HG03565 (cell line): ENCODE measurements around the gene ATP8A2.
"Not testable (repeated sequence)": the region's sequence is repeated elsewhere in the genome, so short reads cannot be mapped to it uniquely, and the experiment has no call there.

Experiments used
- ATAC-seq: cut with Tn5 transposase; IDR thresholded peaks from one replicate; pipeline ENCODE4 v1.9.1; 2021; ENCODE audit warnings: mild to moderate bottlenecking, moderate library complexity; ENCODE audit not compliant: unreplicated experiment

ATP8A2 gene

DNA sequence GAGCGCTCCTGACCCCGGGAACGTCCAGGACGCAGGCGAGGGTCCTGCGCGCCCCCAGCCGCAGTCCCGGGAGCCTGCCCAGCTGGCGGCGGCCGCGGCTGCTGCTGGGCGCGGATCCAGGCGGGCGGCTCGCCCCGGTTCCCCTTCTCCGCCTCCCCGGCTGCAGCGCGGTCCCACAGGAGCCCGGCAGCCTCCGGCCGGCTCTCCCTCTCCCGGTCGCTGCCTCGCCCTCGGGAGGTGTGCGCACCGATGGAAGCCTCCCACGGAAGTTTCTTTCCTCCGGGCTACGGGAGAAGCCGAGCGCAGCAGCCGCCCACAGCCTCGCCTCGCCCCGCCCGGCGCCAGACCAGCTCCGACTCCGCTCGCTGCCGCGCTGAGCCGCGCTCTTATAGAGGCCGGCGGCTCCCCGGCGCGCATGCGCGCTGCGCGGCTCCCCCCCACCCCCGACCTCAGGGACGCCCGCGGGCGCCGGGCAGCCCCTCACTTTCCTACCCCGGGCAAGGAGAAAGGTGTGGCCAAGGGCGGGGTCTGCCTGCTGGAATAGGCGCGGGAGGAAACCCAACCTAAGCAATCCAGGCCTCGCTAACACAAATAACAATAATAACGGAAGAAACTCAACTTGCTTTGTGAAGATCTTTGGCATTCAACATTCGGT, 680.0 kb downstream of the ATP8A2 start, which contains the start of gene SHISA2:
TSS of gene SHISA2 (minus strand) at position 360 of the 655 bp plus-strand sequence. CDS start 1,041 bp downstream, outside the sequence.
- no peak for ATAC-seq

DNA sequence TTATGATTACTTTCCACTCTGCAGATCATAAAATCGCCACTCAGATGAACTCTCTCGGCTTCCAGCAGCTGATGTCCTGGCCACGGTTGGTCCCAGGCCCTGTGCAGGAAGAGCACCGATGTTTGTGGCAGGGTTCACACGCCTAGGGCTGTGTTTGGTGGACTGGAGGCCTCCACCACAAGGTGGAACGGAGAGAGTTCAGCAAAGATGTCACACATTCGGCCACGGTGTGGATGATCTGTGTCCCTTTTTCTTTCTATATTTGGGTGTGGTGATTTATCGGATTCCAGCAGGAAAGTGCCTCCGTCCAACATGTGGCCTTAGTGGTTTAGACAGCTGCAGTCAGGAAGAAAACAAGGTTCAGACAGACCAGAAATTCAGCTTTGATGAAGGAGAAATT, 680.6 kb downstream of the ATP8A2 start:
- ATAC-seq, result no peak

DNA sequence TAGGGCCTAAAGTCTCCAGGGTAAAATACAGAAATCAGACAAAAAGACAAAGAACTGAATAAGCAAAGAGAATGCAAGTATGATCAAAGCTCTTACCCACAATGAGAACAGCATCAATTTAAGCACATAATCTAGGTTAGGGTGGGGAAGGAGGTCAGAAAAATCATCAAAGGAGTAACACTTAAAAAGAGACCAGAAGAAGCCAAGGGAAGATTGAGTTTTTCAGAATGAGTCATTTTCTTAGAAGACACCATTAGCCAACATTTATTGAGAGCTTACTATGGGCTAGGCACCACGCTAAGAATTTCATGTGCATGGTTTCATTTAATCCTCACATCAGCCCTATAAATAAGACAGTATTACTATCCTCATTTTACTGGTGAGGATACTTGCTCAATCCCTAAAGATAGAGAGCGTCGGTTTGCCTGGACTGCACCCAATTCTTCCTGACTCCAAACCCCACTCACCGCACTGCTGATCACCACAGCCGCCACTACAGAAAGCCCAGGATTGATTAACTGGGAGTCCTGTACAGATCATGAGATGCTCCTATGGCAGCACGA, 681.7 kb downstream of the ATP8A2 start:
- no peak for ATAC-seq

DNA sequence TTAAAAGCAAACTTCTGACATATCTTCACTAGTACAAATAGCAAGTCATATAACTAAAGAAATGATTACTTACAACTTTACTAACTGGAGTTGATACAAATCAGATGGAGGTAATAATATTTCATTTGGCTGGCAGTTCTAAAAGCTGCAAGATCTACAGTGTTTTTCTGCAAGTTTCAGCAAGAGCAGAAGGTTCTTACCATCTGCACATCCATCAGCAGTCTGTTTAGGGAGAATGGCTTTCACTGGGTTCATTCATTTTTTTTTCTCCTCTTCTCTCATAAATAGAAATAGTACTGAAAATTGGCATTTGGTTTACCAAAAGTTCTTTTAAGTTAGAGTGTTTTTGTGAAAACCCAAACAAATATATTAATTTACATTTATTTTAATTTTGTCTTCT, 683.1 kb downstream of the ATP8A2 start:
- ATAC-seq, result no peak

DNA sequence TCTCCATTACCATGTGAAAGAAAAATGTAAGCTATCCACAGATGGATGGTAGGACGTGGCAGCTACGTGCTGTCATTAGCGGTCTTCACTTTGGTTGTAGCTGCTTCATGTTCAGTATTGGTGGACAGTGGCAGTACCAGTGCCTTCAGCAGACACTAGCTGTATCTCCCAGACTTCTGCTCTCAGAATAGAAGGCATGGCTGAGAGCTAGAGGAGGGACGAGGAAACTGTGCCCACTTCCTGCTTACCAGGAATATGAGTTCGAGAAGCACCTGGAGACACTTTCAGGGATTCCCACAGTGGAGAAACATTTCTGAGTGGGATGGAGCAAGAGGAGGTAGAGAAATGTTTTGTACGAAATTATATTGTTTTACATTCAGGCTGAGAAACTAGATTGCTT, 686.9 kb downstream of the ATP8A2 start:
- no peak for ATAC-seq

DNA sequence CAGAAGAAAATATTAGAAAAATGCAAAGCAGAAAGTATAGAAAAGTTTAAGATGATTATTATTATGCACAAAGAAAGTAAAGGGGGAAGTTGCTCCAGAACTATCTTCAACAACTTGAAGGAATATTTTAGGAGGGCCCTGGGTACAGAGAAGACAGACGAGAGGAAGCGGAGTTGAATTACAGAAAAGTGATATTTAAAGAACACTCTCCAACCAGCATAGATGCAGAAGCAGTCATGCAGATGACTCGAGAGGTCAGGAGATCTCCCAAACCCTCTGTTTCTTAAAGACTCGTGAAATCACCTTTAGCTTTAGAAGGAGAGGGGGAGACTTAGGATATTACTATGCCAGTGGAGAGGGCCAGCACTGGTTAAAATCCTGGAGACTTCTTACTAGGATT, 688.6 kb downstream of the ATP8A2 start:
- ATAC-seq, result no peak

DNA sequence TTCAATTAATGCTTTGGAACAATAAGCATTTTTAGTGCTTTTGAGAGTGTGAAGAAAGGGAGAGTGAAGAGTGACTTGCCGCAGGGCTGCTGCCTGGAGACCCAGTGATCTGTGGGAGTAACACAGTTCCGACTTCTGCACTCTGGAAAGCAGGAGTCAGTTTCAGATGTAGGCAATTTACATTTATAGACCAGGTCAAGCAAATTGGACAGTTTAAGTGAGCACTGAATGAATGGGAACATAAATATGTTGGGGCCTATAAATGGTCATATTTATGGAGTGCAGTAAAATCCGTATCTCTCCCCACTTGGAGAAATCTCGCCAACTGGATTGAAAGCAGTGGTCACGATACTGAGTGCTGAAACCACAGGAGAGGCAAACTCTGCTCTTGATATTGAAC, 689.5 kb downstream of the ATP8A2 start:
- no peak for ATAC-seq

DNA sequence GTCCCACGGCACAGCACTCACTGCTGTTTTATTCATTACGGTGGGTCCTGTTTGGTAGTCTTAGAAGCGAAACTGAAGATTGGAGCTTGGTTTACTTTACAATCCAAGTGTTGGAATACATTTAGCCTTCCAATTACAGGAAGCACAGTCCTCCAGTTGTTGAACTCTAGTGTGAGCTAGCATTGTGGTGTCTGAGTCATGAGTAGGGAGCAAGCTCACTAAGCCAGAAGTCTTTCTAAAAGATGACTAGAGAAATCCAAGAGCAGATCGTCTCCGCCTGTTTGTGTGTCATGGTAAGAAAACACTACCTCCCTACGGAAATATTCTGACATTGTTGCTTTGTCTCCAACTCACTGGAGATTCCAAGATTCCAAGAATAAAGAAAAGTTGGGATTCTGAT, 690.2 kb downstream of the ATP8A2 start:
- ATAC-seq, result no peak

DNA sequence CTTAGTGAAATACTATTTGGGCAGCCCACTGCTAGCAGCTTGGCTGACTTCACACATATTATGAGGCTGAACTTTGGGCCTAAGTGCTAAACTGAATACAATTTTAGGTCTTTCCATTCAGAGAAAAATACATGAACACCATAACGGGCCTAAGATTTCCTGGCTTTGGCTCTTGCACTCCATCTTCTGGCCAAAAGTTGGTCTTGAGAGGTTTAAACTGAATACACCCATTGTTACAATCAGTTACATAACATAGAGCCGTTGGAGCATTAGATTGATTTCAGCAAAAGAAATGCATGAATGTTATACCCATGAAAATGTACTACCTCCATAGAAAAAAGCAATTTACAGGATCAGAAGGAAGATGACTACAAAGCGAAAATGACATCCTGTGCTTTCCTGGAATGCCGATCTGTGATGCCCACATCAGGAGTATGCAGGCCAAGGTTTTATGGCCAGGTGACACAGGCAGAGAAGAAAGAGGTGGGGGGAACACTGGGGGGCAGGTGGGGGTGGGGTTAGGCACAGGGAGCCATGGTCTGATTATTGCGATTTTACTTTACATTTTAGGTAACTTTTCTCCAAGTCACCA, 691.2 kb downstream of the ATP8A2 start:
- ATAC-seq, result no peak

DNA sequence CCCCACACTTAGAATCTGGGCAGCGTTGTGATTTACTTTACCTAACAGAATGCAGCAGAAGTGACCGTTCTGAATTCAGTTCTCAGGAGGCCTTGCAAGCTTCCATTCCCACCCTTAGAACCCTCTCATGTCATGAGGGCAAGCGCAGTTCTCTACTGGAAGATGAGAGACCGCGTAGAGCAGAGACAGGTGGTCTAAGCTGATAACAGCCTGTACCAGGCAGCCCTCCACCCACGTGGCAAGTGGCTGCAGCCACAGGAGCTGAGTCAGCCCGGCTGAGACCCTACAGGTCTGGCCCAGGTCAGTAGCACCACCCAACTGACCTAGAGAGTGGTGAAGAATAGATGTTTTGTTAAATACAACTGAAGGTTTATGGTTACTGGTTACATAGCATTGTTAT, 694.7 kb downstream of the ATP8A2 start:
- ATAC-seq, result not testable (repeated sequence)

DNA sequence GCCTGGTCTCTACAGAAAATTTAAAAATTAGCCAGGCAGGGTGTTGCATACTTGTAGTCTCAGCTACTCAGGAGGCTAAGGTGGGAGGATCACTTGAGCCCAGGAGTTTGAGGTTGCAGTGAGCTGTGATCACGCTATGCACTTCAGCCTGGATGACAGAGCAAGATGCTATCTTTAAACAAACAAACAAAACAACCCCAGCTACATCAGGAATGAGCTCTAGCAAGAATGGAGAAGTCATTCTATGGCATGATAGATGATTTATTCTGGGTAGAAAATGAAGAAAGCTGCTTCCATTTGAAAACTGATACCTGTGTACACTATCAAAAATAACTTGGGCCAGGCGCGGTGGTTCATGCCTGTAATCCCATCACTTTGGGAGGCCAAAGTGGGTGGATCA, 695.8 kb downstream of the ATP8A2 start:
- ATAC-seq, result no peak

DNA sequence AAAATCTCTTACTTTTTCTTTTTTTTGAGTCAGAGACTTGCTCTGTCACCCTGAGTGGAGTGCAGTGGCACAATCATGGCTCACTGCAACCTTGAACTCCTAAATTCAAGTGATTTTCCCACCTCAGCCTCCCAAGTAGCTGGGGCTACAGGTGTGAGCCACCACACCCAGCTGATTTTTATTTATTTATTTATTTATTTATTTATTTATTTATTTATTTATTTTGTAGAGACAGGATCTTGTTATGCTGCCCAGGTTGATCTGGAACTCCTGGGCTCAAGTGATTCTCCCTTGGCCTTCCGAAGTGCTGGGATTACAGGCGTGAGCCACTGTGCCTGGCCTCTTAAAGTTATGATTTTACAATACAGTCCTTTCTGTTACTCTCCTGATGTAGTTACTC, 696.6 kb downstream of the ATP8A2 start:
- ATAC-seq, result not testable (repeated sequence)

DNA sequence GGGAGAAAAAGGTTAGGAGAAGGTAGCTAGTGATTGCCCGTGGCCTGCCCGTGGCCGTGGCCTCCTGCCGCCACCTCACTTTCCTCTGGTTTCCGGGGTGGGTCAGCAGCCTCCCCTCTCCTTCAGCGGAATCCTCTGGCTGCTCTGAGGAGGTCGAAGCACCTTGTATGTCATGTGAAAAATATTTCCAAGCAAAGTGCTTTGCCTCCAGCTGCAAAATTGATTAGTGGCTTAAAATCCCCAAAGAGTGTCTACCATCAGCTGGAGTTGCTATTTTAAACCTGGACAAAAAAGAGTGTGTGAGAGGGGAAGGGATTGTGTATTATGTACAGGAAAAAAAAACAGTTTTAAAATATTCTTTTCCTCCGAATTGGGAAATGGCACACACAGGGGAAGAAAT, 697.9 kb downstream of the ATP8A2 start:
- ATAC-seq, result not testable (repeated sequence)

DNA sequence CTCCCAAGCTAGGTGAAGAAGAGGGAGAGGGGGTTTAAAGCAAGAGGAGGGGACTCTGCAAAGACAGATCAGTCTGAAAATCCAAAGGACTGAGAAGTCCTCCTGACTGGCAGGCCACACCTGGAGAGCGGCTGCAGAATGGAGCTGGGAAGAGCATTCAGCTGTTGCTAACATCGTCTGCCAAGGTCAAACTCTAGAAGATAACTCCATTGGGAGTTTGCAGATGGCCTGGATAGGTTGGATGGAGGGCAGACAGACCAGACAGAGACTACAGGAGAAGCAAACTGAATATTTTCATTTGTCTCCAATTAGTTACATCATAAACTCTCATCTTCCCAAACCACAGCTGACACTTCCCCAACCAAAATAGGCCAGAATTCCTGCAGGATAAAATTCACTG, 699.9 kb downstream of the ATP8A2 start:
- ATAC-seq, result no peak

DNA sequence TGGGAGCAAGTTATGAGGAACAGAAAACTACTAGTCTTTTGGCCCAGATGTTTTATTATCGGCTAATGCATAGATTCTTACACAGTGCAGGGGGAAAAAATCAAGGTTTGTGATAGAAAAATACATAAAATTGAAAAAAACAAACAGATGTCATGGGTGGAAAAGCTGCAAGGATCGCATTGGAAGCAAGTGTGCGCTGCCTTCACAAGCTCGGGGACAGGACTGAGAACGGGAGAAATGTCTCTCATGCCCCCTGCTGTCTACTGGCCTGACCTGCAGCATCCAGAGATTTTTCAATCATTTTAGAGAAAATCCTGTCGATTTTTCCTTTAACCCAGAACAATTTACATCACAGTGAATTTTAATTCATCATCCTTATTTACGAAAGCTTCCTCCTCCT, 700.6 kb downstream of the ATP8A2 start:
- not testable (repeated sequence) for ATAC-seq

DNA sequence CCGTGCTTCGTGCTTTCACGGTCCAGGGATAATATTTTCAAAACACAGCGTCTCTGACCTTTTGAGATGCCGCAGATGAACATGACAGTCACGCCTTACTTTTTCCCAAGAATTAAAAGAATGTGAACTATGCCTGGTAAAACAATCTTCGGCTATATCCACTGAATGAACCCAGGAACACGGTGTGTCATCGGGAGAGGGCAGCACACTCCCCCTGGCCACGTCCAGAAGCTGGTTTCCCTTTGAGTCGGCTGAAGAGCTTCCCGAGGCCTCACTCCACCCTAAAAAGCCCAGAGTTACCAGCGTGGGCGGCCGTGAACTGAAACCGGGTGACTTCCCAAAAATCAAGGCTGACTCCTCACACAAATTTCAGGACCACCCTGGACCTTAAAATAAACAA, 702.9 kb downstream of the ATP8A2 start:
- ATAC-seq, result no peak
